Hepatocyte (in vitro differentiated cells): ENCODE results near the gene ANKS6. TPM values are rescaled to one million over a fixed set of nuclear protein-coding genes. Genes with fewer than 3 reads are reported as not detected.

Experiments used
- DNase-seq: peaks from one replicate; pipeline ENCODE4 v3.0.0-alpha.2; 2016; ENCODE audit warnings: low spot score
- H2AFZ ChIP-seq: fragments of 200-600 bp; sonication (generic); 2 replicates; pipeline ENCODE4 v1.6.0; 2016; ENCODE audit warnings: antibody characterized with exemption, mild to moderate bottlenecking
- H3K27ac ChIP-seq: fragments of 200-600 bp; sonication (generic); 2 replicates; pipeline ENCODE4 v1.5.1; 2016; ENCODE audit warnings: mild to moderate bottlenecking
- H3K27me3 ChIP-seq: fragments of 200-600 bp; sonication (generic); 2 replicates; pipeline ENCODE4 v1.6.1; 2016
- H3K36me3 ChIP-seq: fragments of 200-600 bp; sonication (generic); replicated peaks from 2 replicates; pipeline ENCODE4 v1.5.1; 2016; ENCODE audit warnings: low read depth; ENCODE audit not compliant: insufficient read depth
- H3K4me1 ChIP-seq: fragments of 200-600 bp; sonication (generic); 2 replicates; pipeline ENCODE4 v1.5.1; 2016; ENCODE audit warnings: mild to moderate bottlenecking, moderate library complexity; ENCODE audit not compliant: insufficient read depth
- H3K4me2 ChIP-seq: fragments of 200-600 bp; sonication (generic); 2 replicates; pipeline ENCODE4 v1.6.0; 2016
- H3K4me3 ChIP-seq: fragments of 200-600 bp; sonication (generic); 2 replicates; pipeline ENCODE4 v1.5.1; 2016; ENCODE audit warnings: mild to moderate bottlenecking
- H3K79me2 ChIP-seq: fragments of 200-600 bp; sonication (generic); 2 replicates; pipeline ENCODE4 v1.6.0; 2017; ENCODE audit warnings: mild to moderate bottlenecking
- H3K9me2 ChIP-seq: fragments of 200-600 bp; sonication (generic); replicated peaks from 2 replicates; pipeline ENCODE4 v1.6.0; 2017; ENCODE audit warnings: mild to moderate bottlenecking; ENCODE audit not compliant: insufficient read depth
- H3K9me3 ChIP-seq: fragments of 200-600 bp; sonication (generic); 2 replicates; pipeline ENCODE4 v1.5.1; 2016; ENCODE audit warnings: low read depth, mild to moderate bottlenecking
- H4K20me1 ChIP-seq: fragments of 200-600 bp; sonication (generic); 2 replicates; pipeline ENCODE4 v1.6.0; 2016; ENCODE audit warnings: mild to moderate bottlenecking; ENCODE audit not compliant: insufficient read depth, poor library complexity, severe bottlenecking
- EZH2 ChIP-seq: fragments of 200-600 bp; sonication (generic); IDR thresholded peaks from 2 replicates; pipeline ENCODE4 v1.6.1; 2016; ENCODE audit warnings: antibody characterized with exemption, mild to moderate bottlenecking, borderline replicate concordance
- EZH2phosphoT487 ChIP-seq: fragments of 200-600 bp; sonication (generic); IDR thresholded peaks from one replicate; pipeline ENCODE4 v1.6.1; 2018; ENCODE audit warnings: antibody characterized with exemption, mild to moderate bottlenecking, low read depth, moderate library complexity; ENCODE audit not compliant: unreplicated experiment, severe bottlenecking
- WGBS: methylation state at CpG from one replicate; pipeline ENCODE4 v1.1.6; 2016; ENCODE audit warnings: low lambda C conversion rate; ENCODE audit errors: missing lambda C conversion rate; 5-methylcytosine and 5-hydroxymethylcytosine counted together
- polyA plus RNA-seq: library from polyadenylated mRNA; unstranded; fragments of >200 nt; fragmentation: Nextera tagmentation; extraction: Ambion mirVana; gene quantifications from 2 replicates; pipeline ENCODE4 v1.2.1, GENCODE V29; 2016
- total RNA-seq: library from RNA; depleted of rRNA; stranded (reverse); fragments of >200 nt; gene quantifications from 2 replicates; pipeline ENCODE4 v1.2.3, GENCODE V29; 2014
- TF ChIP-seq, protein P1 (sequence below): fragments of 200-600 bp; sonication (generic); IDR thresholded peaks from 2 replicates; pipeline ENCODE4 v1.5.1; 2016; ENCODE audit warnings: antibody characterized with exemption, mild to moderate bottlenecking; ENCODE audit not compliant: poor library complexity

Gene ANKS6
- total and polyA plus RNA-seq, 2 experiments from 2014 or later: 21.3 to 22.9 TPM

GRCh38 chr9:98790134-98790841 is 6.1 kb downstream of the ANKS6 start:
- Histone ChIP-seq H3K4me1 (peaks cover 19% of the 10 kb centered on the region), H2AFZ (no peak overlapping the region), H3K4me2 (no peak overlapping the region), H3K9me3 (no peaks in the 10 kb centered on the region), H4K20me1 (no peaks in the 10 kb centered on the region), H3K27me3 (no peaks in the 10 kb centered on the region), H3K36me3 (peaks cover 3% of the 10 kb centered on the region), H3K4me3 (no peak overlapping the region), H3K79me2 (peaks cover 51% of the 10 kb centered on the region), H3K27ac (peak overlapping the region; percentile 18), H3K9me2 (no peaks in the 10 kb centered on the region)
- WGBS: 93% methylated on average over 25 of the region's 25 CpGs
- TF ChIP-seq EZH2: no peak
- TF ChIP-seq EZH2phosphoT487: no peak
- TF ChIP-seq, protein P1, sequence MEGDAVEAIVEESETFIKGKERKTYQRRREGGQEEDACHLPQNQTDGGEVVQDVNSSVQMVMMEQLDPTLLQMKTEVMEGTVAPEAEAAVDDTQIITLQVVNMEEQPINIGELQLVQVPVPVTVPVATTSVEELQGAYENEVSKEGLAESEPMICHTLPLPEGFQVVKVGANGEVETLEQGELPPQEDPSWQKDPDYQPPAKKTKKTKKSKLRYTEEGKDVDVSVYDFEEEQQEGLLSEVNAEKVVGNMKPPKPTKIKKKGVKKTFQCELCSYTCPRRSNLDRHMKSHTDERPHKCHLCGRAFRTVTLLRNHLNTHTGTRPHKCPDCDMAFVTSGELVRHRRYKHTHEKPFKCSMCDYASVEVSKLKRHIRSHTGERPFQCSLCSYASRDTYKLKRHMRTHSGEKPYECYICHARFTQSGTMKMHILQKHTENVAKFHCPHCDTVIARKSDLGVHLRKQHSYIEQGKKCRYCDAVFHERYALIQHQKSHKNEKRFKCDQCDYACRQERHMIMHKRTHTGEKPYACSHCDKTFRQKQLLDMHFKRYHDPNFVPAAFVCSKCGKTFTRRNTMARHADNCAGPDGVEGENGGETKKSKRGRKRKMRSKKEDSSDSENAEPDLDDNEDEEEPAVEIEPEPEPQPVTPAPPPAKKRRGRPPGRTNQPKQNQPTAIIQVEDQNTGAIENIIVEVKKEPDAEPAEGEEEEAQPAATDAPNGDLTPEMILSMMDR: no peak
- DNase-seq: no peak

DNA sequence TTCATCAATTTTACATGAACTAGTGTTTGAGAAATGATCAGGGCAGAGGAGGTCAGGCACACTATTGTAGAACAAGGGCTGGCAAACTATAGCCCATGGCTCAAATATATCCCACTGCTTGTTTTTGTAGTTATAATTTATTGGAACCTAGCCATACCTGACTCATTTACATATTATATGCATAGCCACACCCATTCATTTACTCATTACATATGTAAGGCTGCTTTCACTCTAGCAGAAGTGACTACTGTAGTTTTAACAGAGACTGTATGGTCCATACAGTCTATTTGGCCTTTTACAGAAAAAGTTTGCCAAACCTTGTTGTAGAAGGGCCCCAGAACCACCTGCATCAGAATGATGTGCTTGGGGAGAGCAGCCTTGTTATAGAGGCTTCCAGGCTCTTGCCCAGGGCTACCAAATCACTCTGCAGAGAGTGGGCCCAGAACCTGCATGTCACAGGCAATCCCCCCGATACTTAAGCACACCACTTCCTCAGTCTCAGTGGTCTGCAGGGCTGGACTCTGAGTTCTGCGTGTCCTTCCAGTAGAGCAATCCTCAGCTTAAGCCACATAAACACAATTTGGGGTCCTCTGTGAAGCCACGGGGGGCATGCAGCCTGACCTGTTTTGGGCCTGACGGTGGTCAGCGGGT is 6.7 kb downstream of the ANKS6 start:
- no peaks in the 10 kb centered on the region for H4K20me1 ChIP-seq
- 94% methylated on average over 5 of the region's 5 CpGs for WGBS
- H3K9me3 ChIP-seq: no peaks in the 10 kb centered on the region
- H2AFZ ChIP-seq: no peak overlapping the region
- H3K4me1 ChIP-seq: peaks cover 14% of the 10 kb centered on the region
- H3K9me2 ChIP-seq: no peaks in the 10 kb centered on the region
- DNase-seq: no peak
- no peak overlapping the region for H3K27ac ChIP-seq
- no peak overlapping the region for H3K4me2 ChIP-seq
- no peak overlapping the region for H3K4me3 ChIP-seq
- peaks cover 44% of the 10 kb centered on the region for H3K79me2 ChIP-seq
- no peaks in the 10 kb centered on the region for H3K27me3 ChIP-seq
- TF ChIP-seq, protein P1: no peak
- TF ChIP-seq EZH2 (no peak), EZH2phosphoT487 (no peak)
- peaks cover 3% of the 10 kb centered on the region for H3K36me3 ChIP-seq

DNA sequence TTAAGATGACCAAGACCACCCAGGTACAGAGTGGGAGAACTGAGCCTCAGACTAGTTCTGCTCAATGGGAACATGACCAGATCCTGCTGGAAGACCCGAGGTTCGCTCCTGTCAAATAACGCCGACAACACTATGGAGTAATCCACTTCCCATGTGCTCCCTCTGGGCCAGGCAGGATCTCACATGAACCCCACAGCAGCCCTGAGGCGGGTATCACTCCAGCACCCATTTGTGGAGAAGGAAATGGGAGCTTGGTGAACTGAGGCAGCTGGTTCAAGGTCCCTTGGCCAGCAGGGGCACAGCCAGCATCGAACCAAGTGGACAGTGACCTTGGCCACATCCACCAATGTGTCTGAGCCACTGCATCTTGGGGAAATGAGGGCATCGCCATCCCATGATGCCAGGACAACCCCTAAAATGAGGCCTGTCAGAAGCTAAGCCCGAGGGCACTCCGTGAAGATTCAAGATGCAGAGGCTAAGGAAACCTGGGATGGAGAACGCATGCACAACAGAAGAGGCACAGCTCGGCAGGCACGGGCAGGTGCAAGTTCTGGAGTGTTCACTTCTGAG is 8.5 kb downstream of the ANKS6 start:
- Histone ChIP-seq H2AFZ (no peak overlapping the region), H4K20me1 (no peaks in the 10 kb centered on the region), H3K9me3 (no peaks in the 10 kb centered on the region), H3K27me3 (no peaks in the 10 kb centered on the region), H3K4me2 (no peak overlapping the region), H3K4me3 (no peak overlapping the region), H3K27ac (no peak overlapping the region), H3K4me1 (peaks cover 17% of the 10 kb centered on the region), H3K36me3 (peaks cover 3% of the 10 kb centered on the region), H3K79me2 (peaks cover 29% of the 10 kb centered on the region), H3K9me2 (no peaks in the 10 kb centered on the region)
- DNase-seq: no peak
- TF ChIP-seq, protein P1: no peak
- TF ChIP-seq EZH2phosphoT487 (no peak), EZH2 (no peak)
- 97% methylated on average over 12 of the region's 12 CpGs for WGBS
